ENCODE measurements around the gene ABAT. TPM values are rescaled to one million over a fixed set of nuclear protein-coding genes. Genes with fewer than 3 reads are reported as not detected.

The ABAT gene
- total RNA-seq, 1 experiment from 2014 or later = 4.7 TPM

DNA sequence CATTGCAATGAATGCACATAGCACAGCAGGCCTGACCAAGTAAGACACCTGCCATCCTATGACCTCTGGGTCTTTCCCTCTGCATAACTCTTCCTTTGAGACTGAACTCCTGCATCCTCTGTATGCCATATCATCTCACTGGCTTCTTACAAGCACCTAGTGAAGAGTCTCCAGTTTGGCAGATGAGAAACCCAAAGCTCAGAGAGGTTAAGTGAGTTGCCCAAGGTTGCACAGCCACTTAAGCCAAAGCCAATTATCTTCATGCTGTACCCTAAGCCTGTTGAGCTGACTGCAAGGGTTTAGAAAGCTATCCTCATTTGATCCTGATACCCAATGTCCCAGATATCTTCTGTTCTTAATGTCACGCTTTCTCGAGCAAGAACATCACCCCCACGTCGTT lies 87.8 kb downstream of the ABAT start:
- no peak for TF ChIP-seq EGR1 (IDR thresholded peaks at IDR 0.05; ENCODE audit: low read depth)
- no peak for TF ChIP-seq POLR2AphosphoS5 (IDR thresholded peaks at IDR 0.05; ENCODE audit: low read depth, low read length)
- H3K27ac ChIP-seq (ENCODE audit: low read depth, low read length) = no peak overlapping the region
- intact Hi-C loops (cut with micrococcal nuclease) = no loop called here
- DNase-seq (ENCODE audit: low read depth, low spot score) (no peak), ATAC-seq (no peak)
- ChIA-PET POLR2A (no interaction called here), CTCF (no interaction called here), RAD21 (ENCODE audit: low non-redundant PET in 1 of 2, low total read pairs in 2 of 2, uncharacterized antibody in 2 of 2, unreplicated experiment in 2 of 2) (no interaction called here)
- no peaks in the 10 kb centered on the region for H3K36me3 ChIP-seq (ENCODE audit: control insufficient read depth in 1 of 2, insufficient read depth in 2 of 2, low read length in 2 of 2)
- no peak overlapping the region for H3K4me2 ChIP-seq (ENCODE audit: low read length)
- H3K4me3 ChIP-seq (replicated peaks in 1 of 2; ENCODE audit: low read depth in 1 of 2, low read length in 2 of 2) = no peak overlapping the region
- no peak overlapping the region for H3K9ac ChIP-seq (ENCODE audit: low read length)
- H4K20me1 ChIP-seq (ENCODE audit: insufficient read depth) = no peaks in the 10 kb centered on the region
- BruUV-seq (replicated peaks) = no TSS peak
- H3K79me2 ChIP-seq (ENCODE audit: insufficient read depth, low read length) = no peaks in the 10 kb centered on the region
- no peaks in the 10 kb centered on the region for H3K9me2 ChIP-seq (ENCODE audit: insufficient read depth)
- H2AFZ ChIP-seq (ENCODE audit: low read depth, low read length, poor library complexity, severe bottlenecking) = no peak overlapping the region
- no peaks in the 10 kb centered on the region for H3K9me3 ChIP-seq (ENCODE audit: control insufficient read depth in 1 of 2, insufficient read depth in 1 of 2, low read depth in 1 of 2, low read length in 2 of 2)
- no peaks in the 10 kb centered on the region for H3K4me1 ChIP-seq (ENCODE audit: control insufficient read depth in 1 of 2, insufficient read depth in 2 of 2, low read length in 2 of 2)
- H3K27me3 ChIP-seq (ENCODE audit: insufficient read depth, low read length) = no peaks in the 10 kb centered on the region

DNA sequence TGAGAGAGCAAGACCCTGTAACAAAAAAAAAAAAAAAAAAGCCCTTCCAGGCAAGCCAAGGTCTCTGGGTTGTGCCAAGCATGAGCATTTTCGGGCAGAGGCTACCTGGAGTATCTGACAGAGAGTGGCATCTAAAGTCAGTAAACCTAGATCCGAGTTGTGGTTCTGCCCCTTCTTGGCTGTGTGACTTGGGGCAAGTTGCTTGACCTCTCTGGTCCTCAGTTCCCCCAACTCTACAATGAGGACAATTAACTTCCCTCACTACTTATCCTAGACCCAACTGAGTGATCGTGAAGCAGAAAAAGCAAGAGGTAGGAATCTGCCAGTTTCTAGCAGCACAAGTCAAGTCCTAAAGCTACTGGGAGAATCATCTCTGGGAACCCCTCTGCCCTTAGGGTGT lies 88.7 kb downstream of the ABAT start:
- TF ChIP-seq ELF1 (IDR thresholded peaks at IDR 0.05; ENCODE audit: borderline replicate concordance, low read depth) (no peak), RAD21 (IDR thresholded peaks at IDR 0.05; ENCODE audit: low read depth) (no peak)
- no peaks in the 10 kb centered on the region for H3K27me3 ChIP-seq (ENCODE audit: insufficient read depth, low read length)
- POLR2A ChIA-PET = no interaction called here
- CTCF ChIA-PET = no interaction called here
- H3K4me3 ChIP-seq (replicated peaks in 1 of 2; ENCODE audit: low read depth in 1 of 2, low read length in 2 of 2) = no peak overlapping the region
- DNase-seq (ENCODE audit: low read depth, low spot score) (no peak), ATAC-seq (no peak)
- H3K4me2 ChIP-seq (ENCODE audit: low read length) = no peak overlapping the region
- no peaks in the 10 kb centered on the region for H3K36me3 ChIP-seq (ENCODE audit: control insufficient read depth in 1 of 2, insufficient read depth in 2 of 2, low read length in 2 of 2)
- H2AFZ ChIP-seq (ENCODE audit: low read depth, low read length, poor library complexity, severe bottlenecking) = no peak overlapping the region
- H3K9me2 ChIP-seq (ENCODE audit: insufficient read depth) = no peaks in the 10 kb centered on the region
- H4K20me1 ChIP-seq (ENCODE audit: insufficient read depth) = no peaks in the 10 kb centered on the region
- no peak overlapping the region for H3K9ac ChIP-seq (ENCODE audit: low read length)
- intact Hi-C loops (cut with micrococcal nuclease) = no loop called here
- no peaks in the 10 kb centered on the region for H3K79me2 ChIP-seq (ENCODE audit: insufficient read depth, low read length)
- BruUV-seq (replicated peaks) = no TSS peak
- no peaks in the 10 kb centered on the region for H3K9me3 ChIP-seq (ENCODE audit: control insufficient read depth in 1 of 2, insufficient read depth in 1 of 2, low read depth in 1 of 2, low read length in 2 of 2)
- no peak overlapping the region for H3K27ac ChIP-seq (ENCODE audit: low read depth, low read length)
- RAD21 ChIA-PET (ENCODE audit: low non-redundant PET in 1 of 2, low total read pairs in 2 of 2, uncharacterized antibody in 2 of 2, unreplicated experiment in 2 of 2) = no interaction called here
- H3K4me1 ChIP-seq (ENCODE audit: control insufficient read depth in 1 of 2, insufficient read depth in 2 of 2, low read length in 2 of 2) = no peaks in the 10 kb centered on the region

DNA sequence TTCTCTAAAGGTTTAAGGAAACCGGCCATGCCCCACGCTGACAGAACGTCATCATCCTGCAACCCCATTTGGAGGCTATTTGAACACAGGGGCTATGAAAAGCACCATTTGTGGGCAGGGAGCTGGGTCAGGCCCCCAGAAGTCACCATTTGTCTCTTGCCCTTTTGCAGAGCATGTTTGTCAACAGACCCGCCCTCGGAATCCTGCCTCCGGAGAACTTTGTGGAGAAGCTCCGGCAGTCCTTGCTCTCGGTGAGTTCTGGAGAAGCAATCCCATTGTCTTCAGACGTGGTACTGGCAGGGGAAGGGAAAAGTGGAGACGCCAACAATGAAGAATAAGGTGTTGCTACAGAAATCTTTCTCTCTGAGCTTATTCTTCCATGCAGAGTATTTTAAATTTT lies 89.5 kb downstream of the ABAT start:
- intact Hi-C loops (cut with micrococcal nuclease) = no loop called here
- DNase-seq (ENCODE audit: low read depth, low spot score) (no peak), ATAC-seq (no peak)
- H3K9me3 ChIP-seq (ENCODE audit: control insufficient read depth in 1 of 2, insufficient read depth in 1 of 2, low read depth in 1 of 2, low read length in 2 of 2) = no peaks in the 10 kb centered on the region
- no peaks in the 10 kb centered on the region for H3K79me2 ChIP-seq (ENCODE audit: insufficient read depth, low read length)
- H3K27ac ChIP-seq (ENCODE audit: low read depth, low read length) = no peak overlapping the region
- no peaks in the 10 kb centered on the region for H3K9me2 ChIP-seq (ENCODE audit: insufficient read depth)
- no peak overlapping the region for H3K4me3 ChIP-seq (replicated peaks in 1 of 2; ENCODE audit: low read depth in 1 of 2, low read length in 2 of 2)
- H3K9ac ChIP-seq (ENCODE audit: low read length) = no peak overlapping the region
- ChIA-PET CTCF (no interaction called here), POLR2A (no interaction called here), RAD21 (ENCODE audit: low non-redundant PET in 1 of 2, low total read pairs in 2 of 2, uncharacterized antibody in 2 of 2, unreplicated experiment in 2 of 2) (no interaction called here)
- no peaks in the 10 kb centered on the region for H3K36me3 ChIP-seq (ENCODE audit: control insufficient read depth in 1 of 2, insufficient read depth in 2 of 2, low read length in 2 of 2)
- TF ChIP-seq POLR2A (IDR thresholded peaks at IDR 0.05; ENCODE audit: borderline replicate concordance, extremely low read depth, insufficient read depth, insufficient read length) (no peak), POLR2AphosphoS5 (IDR thresholded peaks at IDR 0.05; ENCODE audit: low read depth, low read length) (no peak), FOSL1 (IDR thresholded peaks at IDR 0.05; ENCODE audit: low read depth) (no peak)
- TF ChIP-seq, protein P1, sequence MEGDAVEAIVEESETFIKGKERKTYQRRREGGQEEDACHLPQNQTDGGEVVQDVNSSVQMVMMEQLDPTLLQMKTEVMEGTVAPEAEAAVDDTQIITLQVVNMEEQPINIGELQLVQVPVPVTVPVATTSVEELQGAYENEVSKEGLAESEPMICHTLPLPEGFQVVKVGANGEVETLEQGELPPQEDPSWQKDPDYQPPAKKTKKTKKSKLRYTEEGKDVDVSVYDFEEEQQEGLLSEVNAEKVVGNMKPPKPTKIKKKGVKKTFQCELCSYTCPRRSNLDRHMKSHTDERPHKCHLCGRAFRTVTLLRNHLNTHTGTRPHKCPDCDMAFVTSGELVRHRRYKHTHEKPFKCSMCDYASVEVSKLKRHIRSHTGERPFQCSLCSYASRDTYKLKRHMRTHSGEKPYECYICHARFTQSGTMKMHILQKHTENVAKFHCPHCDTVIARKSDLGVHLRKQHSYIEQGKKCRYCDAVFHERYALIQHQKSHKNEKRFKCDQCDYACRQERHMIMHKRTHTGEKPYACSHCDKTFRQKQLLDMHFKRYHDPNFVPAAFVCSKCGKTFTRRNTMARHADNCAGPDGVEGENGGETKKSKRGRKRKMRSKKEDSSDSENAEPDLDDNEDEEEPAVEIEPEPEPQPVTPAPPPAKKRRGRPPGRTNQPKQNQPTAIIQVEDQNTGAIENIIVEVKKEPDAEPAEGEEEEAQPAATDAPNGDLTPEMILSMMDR (IDR thresholded peaks at IDR 0.05 in 2 of 3, conservative IDR thresholded peaks at IDR 0.05 in 1 of 3; ENCODE audit: borderline replicate concordance in 1 of 3, insufficient read depth in 1 of 3, low read depth in 2 of 3, low read length in 2 of 3) = no peak
- TF ChIP-seq, protein P2, sequence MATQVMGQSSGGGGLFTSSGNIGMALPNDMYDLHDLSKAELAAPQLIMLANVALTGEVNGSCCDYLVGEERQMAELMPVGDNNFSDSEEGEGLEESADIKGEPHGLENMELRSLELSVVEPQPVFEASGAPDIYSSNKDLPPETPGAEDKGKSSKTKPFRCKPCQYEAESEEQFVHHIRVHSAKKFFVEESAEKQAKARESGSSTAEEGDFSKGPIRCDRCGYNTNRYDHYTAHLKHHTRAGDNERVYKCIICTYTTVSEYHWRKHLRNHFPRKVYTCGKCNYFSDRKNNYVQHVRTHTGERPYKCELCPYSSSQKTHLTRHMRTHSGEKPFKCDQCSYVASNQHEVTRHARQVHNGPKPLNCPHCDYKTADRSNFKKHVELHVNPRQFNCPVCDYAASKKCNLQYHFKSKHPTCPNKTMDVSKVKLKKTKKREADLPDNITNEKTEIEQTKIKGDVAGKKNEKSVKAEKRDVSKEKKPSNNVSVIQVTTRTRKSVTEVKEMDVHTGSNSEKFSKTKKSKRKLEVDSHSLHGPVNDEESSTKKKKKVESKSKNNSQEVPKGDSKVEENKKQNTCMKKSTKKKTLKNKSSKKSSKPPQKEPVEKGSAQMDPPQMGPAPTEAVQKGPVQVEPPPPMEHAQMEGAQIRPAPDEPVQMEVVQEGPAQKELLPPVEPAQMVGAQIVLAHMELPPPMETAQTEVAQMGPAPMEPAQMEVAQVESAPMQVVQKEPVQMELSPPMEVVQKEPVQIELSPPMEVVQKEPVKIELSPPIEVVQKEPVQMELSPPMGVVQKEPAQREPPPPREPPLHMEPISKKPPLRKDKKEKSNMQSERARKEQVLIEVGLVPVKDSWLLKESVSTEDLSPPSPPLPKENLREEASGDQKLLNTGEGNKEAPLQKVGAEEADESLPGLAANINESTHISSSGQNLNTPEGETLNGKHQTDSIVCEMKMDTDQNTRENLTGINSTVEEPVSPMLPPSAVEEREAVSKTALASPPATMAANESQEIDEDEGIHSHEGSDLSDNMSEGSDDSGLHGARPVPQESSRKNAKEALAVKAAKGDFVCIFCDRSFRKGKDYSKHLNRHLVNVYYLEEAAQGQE (IDR thresholded peaks at IDR 0.05; ENCODE audit: low read depth) = no peak
- no peak overlapping the region for H2AFZ ChIP-seq (ENCODE audit: low read depth, low read length, poor library complexity, severe bottlenecking)
- H3K27me3 ChIP-seq (ENCODE audit: insufficient read depth, low read length) = no peaks in the 10 kb centered on the region
- no peaks in the 10 kb centered on the region for H4K20me1 ChIP-seq (ENCODE audit: insufficient read depth)
- no TSS peak for BruUV-seq (replicated peaks)
- H3K4me2 ChIP-seq (ENCODE audit: low read length) = no peak overlapping the region
- H3K4me1 ChIP-seq (ENCODE audit: control insufficient read depth in 1 of 2, insufficient read depth in 2 of 2, low read length in 2 of 2) = no peaks in the 10 kb centered on the region
